HG03108 (cell line): ENCODE measurements around the gene SNX9.
A peak's percentile ranks its signal among the peaks of the same experiment; 100 is the strongest.
"Not testable (repeated sequence)": the region's sequence is repeated elsewhere in the genome, so short reads cannot be mapped to it uniquely, and the experiment has no call there.

ENCODE experiments used
- ATAC-seq: cut with Tn5 transposase; IDR thresholded peaks from one replicate; pipeline ENCODE4 v1.9.1; 2021; ENCODE audit warnings: moderate library complexity; ENCODE audit not compliant: unreplicated experiment

SNX9 gene

DNA sequence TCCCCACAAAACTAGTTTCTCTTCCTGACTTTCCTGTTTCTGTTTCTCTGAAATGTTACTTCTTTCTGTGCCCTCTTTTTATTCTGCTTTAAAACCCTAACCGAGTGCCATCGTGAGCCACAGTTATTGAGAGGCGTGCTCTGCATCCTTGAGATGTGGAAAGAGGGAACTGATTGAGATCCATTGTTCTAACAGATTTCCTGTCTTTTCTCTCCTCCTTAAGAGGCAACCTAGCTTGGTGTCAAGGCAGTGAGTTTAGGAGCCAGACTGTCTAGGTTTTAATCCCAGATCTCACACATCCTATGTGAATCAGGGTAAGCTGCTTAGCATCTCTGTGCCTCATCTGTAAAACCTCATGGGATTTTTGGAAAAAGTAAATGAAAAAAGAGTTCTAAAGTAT, 57.5 kb downstream of the SNX9 start:
- no peak for ATAC-seq

DNA sequence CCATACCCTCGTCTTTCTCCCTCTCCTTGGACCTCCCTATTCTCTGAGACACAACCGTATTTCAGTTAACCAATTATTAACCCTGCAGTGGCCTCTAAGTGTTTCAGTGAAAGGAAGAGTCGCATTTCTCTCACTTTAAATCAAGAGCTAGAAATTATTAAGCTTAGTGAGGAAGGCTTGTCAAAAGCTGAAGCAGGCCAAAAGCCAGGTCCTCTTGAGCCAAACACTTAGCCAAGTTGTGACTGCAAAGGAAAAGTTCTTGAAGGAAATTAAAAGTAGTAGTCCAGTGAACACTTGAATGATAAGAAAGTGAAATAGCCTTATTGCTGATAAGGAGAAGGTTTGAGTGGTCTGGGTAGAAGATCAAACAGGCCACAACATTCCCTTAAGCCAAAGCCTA, 58.3 kb downstream of the SNX9 start:
- ATAC-seq: no peak

DNA sequence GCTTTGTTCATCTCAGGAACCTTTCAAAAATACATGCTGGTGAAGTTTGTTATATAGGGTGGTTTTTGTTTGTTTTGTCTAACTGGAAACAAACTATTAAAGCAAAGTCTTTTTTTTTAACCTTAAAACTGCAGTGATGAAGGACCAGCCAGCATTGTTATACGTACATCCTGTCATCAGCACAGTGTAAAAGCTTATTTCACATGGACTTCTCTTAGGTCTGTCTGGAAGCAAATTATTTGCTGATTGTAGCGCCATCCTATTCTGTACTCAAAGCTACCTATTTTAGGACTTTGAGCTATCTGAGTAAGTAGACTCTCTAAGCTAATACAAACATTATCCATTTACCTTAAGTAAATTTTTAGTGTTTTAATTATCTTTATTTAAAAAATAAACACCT, 61.7 kb downstream of the SNX9 start:
- ATAC-seq: no peak

DNA sequence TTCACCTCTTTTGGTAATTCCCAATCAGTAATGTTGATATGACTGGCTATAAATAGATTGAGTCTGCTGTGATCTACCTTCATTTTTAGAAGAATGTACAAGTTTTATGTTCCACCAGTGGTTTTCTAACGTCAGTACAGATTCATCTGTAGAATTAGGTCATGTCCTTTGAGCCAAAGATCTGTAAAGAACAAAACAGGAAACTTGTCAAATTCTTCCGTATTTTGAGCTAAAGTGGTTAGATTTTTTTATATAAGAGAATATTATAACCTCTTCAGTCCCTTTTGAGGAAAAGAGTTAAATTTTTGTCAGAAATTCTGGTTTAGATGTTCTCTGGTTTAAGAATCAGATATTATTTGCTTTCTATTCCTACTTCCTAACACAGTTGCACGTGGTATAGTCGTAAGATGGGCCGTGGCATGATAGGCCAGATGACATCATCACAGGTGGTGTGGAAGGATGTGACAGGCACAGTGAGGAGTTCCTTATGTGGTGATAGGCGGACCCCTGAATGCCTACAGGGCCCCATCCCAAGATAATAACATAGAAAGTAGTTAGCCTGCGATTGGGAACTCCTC, 62.3 kb downstream of the SNX9 start:
- ATAC-seq: no peak

DNA sequence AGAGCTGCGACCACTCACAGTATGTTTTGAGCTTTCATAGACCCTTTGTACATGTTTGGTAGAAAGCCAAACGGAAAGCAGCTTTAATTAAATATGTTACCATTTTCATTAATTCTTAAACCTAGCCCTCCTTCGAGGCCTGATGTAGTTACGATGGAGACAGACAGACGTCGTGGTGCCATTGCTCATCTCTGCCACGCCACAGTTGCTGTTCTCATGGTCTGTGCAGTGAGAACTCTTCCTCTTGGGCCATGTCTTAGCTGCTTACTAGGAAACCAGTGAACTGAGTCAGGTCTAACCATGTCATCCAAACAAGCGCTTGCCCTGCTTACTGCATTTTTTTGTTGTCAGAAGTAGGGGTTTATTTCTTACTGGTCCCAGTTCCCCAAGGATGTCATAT, 62.8 kb downstream of the SNX9 start:
- ATAC-seq: no peak

DNA sequence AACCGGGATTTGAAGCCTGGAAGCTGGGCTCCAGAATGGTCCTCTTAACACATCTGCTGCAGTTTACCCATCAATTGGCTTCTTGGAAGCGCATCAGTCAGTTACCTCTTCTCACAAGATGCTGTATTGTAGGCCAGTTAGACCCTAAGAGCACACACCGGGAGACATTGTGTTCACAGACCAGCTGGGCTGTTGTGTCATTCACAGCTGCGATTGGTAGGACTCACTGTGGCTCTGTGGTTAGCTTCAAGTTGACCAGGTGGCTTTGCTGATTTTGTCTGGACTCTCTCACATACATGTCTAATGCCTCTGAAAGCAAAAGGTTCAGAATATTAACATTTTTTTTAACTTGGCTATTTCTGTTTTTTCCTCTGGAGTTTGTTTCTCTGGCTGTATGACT, 64.8 kb downstream of the SNX9 start:
- no peak for ATAC-seq

DNA sequence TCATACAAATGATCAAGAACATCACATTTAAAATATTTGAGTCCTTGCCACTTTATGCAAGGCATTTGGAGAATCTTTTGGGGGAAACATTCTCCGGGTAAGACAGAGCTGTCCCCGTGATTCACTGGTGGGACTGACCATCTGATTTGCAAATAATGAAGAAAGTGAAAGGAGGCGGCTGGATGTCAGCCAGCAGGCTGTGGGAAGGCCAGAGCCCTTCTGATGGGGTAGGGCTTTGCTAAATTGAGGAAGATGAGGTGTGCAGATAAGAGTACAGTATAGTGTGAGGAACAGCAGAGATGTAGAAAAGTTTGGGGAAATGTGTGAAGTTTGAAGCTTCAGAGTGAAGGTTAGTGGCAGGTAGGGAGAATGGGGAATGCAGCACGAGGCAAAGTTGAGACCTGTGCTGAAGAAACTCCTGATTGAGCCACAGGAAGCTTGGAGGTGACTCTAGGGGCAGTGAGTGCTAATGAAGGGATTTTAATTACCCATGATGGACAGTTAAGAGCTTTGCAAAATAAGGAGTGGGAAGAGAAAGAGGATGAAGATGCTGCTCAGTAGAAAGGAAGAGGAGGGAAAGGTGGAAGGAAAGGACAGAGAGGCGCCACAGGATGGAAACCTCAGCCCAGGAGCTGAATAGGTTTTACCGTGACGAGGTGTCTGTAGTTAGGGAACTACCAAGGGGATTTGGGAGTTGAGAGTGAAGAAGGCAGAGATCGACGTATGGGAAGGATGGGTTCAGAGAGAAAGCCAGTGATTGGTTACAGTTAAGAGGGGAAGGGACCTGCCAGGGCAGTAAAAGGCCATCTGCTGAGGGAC, 68.7 kb downstream of the SNX9 start:
- ATAC-seq: no peak

DNA sequence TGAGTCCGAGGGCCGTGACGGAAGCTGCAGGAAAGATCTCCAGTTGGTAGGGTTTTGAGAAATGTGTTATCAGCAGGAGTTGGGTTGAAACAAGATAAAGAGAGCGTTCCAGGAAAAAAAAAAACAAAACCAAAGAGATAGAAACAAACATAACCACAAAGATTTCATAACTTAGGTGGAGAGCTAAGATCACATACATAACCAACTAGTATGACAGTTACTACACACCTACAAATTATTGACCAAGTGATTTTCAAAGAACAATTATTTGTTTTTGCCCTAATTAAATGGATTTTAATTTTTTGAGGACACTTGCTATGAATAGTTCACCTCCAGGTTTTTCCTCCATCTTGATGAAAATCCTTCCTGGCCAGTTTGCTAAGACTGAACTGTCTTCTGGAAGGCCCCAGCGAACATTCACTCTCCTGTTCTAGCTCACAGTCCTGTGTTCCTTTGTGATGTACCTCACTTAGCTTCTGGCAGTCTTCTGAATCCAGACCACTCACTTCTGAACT, 69.4 kb downstream of the SNX9 start:
- ATAC-seq: no peak

DNA sequence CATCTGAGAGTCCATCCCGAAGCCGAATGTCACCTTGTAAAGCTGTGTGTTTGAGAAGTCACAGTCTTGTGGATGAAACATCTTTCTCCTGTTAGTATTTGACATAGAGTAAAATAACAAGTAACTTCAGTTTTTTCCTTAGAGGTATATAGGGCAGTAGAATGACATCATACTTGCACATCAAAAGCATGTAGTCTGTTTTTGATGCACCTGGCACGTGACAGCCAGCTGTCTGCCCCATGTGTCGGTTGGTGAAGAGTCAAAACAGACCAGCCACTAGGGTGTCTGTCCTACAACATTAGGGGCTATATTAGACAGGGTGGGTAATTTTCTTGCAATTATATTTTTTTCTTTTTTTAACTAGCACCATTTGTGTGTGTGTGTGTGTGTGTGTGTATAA, 70.2 kb downstream of the SNX9 start:
- no peak for ATAC-seq

DNA sequence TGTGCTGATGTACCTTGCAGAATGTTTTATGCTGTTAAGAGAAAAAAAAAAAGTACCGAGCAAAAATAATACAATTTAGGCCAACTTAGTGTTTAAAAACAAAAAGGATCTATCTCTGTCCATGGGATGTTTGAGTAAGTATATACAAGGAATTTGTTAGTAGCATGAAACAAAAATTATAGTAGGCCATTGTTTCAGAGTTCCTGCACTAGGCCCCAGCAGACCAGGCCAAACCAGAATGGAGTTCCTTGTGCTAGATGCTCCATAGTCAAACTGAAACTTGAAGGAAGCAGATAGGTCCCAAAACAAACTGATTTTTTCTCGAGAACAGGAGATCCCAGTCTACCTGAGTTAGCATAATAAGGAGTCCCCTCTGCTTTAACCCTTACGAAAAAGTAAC, 72.5 kb downstream of the SNX9 start:
- ATAC-seq: no peak

DNA sequence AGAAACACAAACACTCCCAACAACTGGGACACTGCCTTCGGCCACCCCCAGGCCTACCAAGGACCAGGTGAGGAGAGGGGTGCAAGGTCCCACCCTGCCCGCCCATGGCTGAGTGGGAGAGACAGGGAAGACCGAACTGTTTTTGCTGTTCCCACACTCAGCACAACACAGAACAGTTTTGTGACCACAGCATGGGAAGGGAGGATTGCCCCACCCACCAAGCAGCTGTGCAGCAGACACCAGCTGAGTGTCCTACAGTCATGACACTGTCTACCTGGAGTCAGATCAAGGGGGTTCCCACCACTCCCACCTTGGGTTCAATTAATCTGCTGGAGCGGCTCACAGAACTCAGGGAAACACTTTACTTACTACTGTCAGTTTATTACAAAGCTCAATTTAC, 73.9 kb downstream of the SNX9 start:
- no peak for ATAC-seq

DNA sequence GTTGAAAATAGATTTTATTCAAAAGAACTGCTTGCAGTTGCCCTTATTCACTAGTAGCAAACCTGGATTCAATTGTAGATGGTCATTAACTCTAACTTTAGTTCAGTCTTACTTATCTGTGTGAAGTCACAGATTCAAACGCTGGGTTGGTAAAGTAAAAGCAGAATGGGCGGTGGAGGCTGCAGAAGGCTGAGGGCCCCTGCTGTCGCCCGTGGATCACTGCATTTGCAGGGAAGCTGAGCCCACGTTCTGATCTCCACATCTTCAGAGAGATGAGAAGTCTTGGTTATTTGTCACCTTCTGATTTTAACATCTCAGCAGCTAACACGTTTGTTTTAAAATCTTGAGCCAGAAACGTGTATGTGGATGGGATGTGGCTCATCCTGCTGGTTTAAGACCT, 75.1 kb downstream of the SNX9 start:
- no peak for ATAC-seq

DNA sequence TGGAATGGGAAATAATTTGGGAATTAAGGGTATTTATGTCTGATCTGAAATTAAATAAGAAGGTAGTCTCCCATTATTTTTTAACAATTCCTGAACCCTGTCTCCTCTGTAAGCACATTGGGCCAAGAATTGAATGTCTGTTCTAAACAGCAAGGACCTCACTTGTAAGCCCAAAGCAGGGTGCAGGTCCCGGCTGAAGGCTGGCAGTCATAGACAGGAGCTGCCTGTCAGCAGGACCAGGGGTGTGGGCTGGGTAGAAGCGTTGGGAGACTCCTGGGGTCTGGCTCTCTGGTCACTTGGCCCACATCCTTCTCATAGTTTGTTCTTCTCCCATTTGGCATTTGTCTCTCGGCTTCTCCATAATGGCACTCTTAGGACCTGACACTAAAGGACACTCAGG, 75.6 kb downstream of the SNX9 start:
- no peak for ATAC-seq

DNA sequence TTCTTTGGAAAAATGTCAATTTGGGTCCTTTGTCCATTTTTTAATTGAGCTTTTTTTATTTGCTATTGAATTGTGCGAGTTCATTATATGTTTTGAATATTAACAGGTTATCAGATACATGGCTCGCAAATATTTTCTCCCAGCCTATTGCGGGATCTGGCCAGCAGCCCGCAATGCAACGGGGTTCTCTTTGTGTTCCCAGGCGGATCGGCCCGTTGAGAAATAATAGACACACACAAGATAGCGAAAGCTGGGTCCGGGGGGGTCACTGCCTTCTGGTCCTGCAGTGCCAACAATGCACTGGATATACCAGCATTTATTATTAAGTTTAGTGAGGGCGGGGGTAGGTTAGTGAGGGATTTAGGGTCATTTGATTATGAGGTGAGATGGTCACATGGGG, 77.2 kb downstream of the SNX9 start:
- not testable (repeated sequence) for ATAC-seq

DNA sequence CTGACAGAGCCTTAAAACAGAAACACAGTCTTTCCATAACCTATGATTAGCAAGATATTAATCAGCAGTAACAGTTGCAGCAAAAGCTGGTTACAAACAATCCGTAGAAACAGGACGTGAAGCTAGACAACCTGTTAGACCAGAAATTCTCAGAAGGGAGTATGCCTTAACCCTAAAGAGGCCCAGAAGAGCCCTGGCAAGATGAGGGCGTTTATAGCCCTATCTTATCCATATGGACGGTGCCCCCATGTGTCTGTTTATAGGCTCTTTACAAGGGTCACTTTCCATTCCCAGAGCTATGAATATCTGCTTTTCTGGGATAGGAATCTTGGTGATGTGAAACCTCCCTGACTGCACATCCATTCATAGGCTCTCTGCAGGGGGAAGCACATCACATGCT, 77.7 kb downstream of the SNX9 start:
- not testable (repeated sequence) for ATAC-seq

DNA sequence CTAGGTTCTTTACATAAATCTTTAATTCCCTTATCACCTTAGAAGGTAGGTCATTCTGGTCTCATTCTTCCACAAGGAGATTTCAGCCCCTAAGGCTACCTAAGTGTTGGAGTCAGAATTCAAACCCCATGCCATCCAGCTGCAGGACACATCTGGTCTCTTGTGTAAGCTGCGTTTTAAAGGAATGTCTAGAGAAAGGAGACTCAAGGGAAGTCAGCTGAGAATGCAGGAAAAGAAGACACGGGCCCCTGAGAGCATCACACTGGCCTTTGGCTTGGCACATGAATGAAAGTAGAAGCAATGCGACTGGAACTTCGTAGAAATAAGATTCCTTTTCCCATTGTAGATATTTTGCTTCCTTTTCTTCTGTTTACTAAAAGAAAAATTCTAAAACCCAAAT, 82.0 kb downstream of the SNX9 start:
- no peak for ATAC-seq

DNA sequence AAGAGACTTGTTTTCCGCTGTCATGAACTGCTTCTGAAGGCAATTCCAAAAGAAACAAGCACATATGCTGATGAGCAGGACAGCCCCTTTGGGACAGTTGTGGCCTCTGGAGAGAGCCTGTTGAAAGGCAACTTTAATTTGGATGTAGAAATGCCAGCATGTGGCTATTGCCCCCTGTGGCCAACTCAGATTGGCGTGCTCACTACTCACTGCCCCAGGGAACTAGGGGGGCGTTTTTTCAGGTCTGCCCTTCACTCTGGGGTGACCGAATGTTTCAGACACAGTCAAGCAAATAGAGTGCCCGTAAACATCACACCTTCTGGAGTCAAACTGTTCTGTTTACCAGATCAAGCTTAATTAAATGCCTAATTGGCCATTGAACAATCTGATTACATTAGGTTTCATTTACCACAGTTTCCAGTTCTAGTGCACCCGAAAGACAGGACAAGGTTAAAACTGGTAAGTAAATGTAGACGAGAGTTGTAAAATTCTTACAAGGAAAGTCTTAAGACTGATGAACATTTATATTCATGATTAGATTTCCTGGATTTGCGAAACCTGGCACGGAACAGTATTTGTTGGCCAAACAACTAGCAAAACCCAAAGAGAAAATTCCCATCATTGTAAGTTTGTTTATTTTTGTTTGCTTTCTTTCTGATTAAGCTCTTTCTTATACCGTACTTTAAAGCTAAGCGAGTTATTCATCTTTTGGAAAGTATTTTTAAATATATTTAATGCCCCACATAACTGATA, 82.7 kb downstream of the SNX9 start:
- ATAC-seq: no peak

DNA sequence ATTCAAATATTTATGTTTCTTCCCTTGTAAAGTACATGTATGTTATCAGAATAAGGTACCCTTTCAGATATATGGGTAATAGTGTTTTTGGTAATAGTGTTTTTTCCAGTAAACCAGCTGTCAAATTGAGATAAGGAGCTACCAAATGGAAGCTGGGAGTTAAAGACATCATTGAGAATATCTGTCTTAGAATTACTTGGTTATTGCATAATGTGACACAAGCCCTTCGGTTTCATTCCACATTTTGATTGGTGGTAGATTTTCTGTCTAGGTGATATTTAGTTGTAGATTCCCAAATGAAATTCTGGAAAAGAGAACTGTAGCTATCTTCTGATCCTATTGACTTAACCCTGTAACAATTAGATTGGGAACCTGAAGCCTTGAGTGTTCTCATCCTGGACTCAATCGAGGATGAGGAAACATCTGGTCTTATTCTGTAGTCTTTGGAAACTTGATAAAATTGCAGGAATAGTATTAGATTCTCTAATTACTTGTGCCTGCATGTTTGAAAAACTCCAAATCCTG, 83.6 kb downstream of the SNX9 start:
- ATAC-seq: no peak

DNA sequence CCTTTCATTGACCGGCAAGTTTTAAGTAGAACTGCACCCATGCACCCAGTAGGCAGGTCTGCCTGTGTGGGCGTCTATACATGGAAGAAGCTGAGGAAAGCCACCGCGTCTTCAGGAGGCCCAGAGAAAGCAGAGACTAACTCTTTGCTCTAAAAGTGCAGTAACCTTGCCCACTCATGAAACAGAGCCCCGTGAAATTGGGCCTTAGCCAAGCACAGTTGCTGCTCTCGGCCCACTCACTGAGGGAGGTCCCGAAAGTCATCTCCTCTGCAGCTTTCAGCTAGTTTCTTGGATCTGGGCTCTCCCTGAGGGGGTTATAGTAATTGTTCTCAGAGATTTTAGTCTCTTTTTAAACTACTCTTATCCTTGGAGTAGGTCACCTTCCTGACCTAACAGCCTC, 84.6 kb downstream of the SNX9 start:
- no peak for ATAC-seq

DNA sequence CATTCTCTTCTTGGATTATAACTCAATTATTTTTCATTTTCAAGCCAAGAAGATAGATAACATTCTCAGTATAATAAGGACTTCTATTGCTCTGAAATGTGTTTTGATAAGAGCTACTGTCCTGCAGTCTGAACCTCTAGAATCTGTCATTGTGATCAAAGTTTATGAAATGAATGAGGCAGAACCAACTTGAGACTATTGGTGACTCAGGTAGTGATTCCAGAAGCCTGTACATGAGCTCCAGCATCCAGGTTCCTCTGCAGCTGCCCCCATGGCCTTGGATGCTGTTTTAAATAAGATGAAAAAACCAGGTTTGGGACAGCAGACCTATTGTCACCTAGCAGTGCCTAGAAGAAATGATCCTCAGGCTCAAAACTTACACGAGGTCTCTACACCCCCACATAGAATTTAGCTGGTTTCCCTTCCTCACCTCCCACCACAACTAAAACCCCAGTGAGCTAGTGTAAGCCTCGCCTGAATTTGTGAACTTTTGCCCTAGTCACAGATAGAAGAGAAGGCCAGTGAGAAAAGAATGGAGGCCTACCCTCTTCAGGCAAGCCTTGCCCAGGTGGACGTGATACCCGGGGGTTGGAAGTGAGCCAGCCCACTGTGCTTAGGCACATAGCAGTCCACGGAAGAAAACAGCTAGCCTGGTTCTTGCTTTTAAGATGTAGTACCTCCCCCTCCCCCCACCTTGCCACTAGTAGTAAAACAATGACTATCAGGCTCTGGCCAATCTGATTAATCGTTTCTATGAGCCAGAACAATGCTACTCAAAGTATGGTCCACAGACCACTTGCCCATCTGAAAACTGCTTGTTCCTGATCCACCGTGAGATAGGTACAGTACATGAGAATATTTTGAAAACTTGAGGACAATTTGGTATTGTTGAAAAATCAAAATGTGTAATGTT, 85.6 kb downstream of the SNX9 start:
- ATAC-seq: peak; percentile 68

DNA sequence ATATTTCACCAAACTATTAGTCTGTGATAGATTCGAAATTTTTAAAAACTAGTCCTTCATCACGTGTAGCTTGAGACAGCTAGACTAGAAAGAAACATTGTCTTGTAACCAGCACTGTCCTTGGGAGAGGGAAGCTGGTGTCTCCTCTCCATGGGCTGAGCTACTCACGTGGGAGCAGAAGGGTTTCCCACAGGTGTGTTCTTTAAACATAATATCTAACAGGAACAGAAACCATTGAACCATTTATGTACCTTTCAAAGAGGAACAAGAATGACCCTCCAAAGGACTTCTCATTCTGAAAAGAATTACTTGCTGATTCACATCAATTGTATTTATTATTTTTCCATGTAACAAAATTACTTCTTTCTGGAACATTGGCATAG, 86.2 kb downstream of the SNX9 start:
- peak; percentile 60 for ATAC-seq
